AG04450 (cell line): ENCODE measurements around the gene PAPPA. TPM values are rescaled to one million over a fixed set of nuclear protein-coding genes. Genes with fewer than 3 reads are reported as not detected.

Experiments used
- CTCF ChIA-PET: fragments of 300-600, 350-600 bp; formaldehyde crosslinking; extraction: SDS; loops from one replicate; lab custom pipeline; 2022; ENCODE audit warnings: antibody characterized with exemption, inconsistent platforms; lab: Charles Lee
- POLR2A ChIA-PET: fragments of 350-600 bp; formaldehyde crosslinking; extraction: SDS; loops from one replicate; lab custom pipeline; 2021; ENCODE audit warnings: antibody characterized with exemption, inconsistent platforms; lab: Yijun Ruan, JAX
- DNase-seq: peaks from one replicate; pipeline ENCODE4 v3.0.0-alpha.2; 2011; ENCODE audit warnings: low read depth, low spot score
- H3K27ac ChIP-seq: one replicate; pipeline ENCODE4 v1.5.1; 2012; ENCODE audit warnings: low read depth, low read length, control low read depth
- H3K27me3 ChIP-seq: one replicate; pipeline ENCODE4 v1.6.0; 2012; ENCODE audit warnings: low read length; ENCODE audit not compliant: control insufficient read depth, insufficient read depth
- H3K4me3 ChIP-seq: 2 replicates; pipeline ENCODE4 v1.5.1; 2011; ENCODE audit warnings: mild to moderate bottlenecking, low read depth, low read length, control low read depth
- H3K9me3 ChIP-seq: 2 replicates; pipeline ENCODE4 v1.5.1; 2012; ENCODE audit warnings: low read length; ENCODE audit not compliant: control insufficient read depth, insufficient read depth
- CTCF ChIP-seq: IDR thresholded peaks from 2 replicates; pipeline ENCODE4 v1.5.1; 2011; ENCODE audit warnings: low read depth, low read length, control low read depth, inconsistent platforms
- polyA plus RNA-seq: library from polyadenylated mRNA; depleted of rRNA; stranded (reverse); fragments of >200 nt; gene quantifications from 2 replicates; pipeline ENCODE4 v1.2.3, GENCODE V29; 2011

PAPPA gene
- polyA plus RNA-seq, 1 experiment = 65.0 TPM

- Histone ChIP-seq H3K27ac (peak overlapping the region; percentile 89), H3K27me3 (no peaks in the 10 kb centered on the region), H3K9me3 (no peaks in the 10 kb centered on the region), H3K4me3 (no peak overlapping the region)
- ChIA-PET POLR2A (no interaction called here), CTCF (no interaction called here)
- peak; percentile 67 for DNase-seq
- no peak for TF ChIP-seq CTCF
Measured at GRCh38 chr9:116238225-116238624, 84.6 kb downstream of the PAPPA start.

- H3K27me3 ChIP-seq = no peaks in the 10 kb centered on the region
- no peak overlapping the region for H3K4me3 ChIP-seq
- no peaks in the 10 kb centered on the region for H3K9me3 ChIP-seq
- no peak for DNase-seq
- TF ChIP-seq CTCF = no peak
- CTCF ChIA-PET = interaction anchor here (1.3 kb wide), 1 partner anchor 10 kb away, joined by 3 read pairs; no protein-coding TSS in a partner anchor
- peak overlapping the region; percentile 89 for H3K27ac ChIP-seq
- POLR2A ChIA-PET = no interaction called here
Measured at GRCh38 chr9:116238776-116239340, 85.3 kb downstream of the PAPPA start.

GRCh38 chr9:116243708-116244107, 90.1 kb downstream of the PAPPA start:
- Histone ChIP-seq H3K27ac (no peak overlapping the region), H3K27me3 (no peaks in the 10 kb centered on the region), H3K9me3 (no peaks in the 10 kb centered on the region), H3K4me3 (no peak overlapping the region)
- no peak for TF ChIP-seq CTCF
- POLR2A ChIA-PET = no interaction called here
- CTCF ChIA-PET = no interaction called here
- no peak for DNase-seq

- Histone ChIP-seq H3K4me3 (no peak overlapping the region), H3K27ac (no peak overlapping the region), H3K27me3 (no peaks in the 10 kb centered on the region), H3K9me3 (no peaks in the 10 kb centered on the region)
- no peak for TF ChIP-seq CTCF
- ChIA-PET POLR2A (no interaction called here), CTCF (interaction anchor here (0.7 kb wide), 1 partner anchor 216 kb away, joined by 4 read pairs; no protein-coding TSS in a partner anchor)
- DNase-seq = no peak
Measured at GRCh38 chr9:116247284-116247683, 93.7 kb downstream of the PAPPA start.

GRCh38 chr9:116247791-116248374, 94.3 kb downstream of the PAPPA start:
- Histone ChIP-seq H3K4me3 (no peak overlapping the region), H3K27ac (no peak overlapping the region), H3K9me3 (no peaks in the 10 kb centered on the region), H3K27me3 (no peaks in the 10 kb centered on the region)
- no peak for DNase-seq
- CTCF ChIA-PET = interaction anchor here (0.7 to 1.3 kb wide), 3 partner anchors 8 to 655 kb away, joined by 3 to 4 read pairs (median 3); no protein-coding TSS in a partner anchor
- no peak for TF ChIP-seq CTCF
- POLR2A ChIA-PET = no interaction called here
